GM15510 (cell line): ENCODE measurements around the gene VPS13D.

Source experiments
- POLR2A ChIP-seq: IDR thresholded peaks from 3 replicates; pipeline ENCODE4 v1.6.1; 2011; ENCODE audit warnings: borderline replicate concordance; ENCODE audit not compliant: insufficient read length; ENCODE audit errors: extremely low read depth

Gene VPS13D

DNA sequence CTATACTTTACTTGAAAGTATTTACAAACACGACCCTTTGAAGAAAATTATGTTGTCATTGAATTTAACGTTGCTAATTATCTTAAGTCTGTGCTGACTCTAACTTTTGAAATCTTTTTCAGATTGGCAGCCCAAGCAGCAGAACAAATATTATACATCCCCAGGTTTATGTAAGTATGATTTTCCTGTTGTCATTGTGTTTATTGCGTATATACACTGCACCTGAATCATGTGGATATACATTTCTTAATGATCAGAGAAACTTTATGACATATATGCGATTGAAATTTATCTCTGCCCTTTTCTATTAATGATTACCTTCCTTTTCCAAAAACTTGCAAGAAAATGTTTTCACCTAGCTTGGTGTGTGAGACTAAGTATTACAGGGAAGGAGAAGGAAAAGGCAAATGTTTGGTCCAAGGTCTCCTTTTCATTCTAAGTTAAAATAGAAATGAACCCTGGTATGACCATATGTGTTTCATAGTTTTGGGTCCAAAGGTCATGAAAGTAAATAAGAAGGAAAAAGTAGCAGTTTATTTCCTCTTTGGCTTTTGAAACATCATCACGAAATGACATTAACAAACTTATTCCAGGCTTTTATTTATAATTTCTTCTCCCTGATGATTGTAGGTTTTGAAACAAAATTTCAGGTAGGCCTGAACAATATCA, 116.8 kb downstream of the VPS13D start:
- no peak for TF ChIP-seq POLR2A

DNA sequence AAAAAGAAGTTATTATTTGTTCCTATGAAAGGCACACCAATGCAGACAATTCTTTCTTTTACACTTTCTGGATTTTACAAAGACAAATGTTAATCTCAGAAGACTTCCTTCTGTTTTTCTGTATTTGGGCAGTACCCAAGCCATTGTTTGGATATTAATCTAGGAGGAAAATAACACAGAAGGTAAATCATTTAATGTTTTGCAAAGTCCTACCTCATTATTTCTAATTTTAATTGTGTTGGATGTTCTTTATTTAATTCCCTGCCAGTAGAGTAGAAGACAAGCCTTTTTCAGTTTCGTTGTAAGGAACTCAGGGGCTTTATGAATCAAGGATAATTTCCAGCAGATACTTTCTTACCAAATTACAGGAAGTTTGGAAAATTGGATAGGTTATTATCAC, 118.3 kb downstream of the VPS13D start:
- TF ChIP-seq POLR2A, result no peak

DNA sequence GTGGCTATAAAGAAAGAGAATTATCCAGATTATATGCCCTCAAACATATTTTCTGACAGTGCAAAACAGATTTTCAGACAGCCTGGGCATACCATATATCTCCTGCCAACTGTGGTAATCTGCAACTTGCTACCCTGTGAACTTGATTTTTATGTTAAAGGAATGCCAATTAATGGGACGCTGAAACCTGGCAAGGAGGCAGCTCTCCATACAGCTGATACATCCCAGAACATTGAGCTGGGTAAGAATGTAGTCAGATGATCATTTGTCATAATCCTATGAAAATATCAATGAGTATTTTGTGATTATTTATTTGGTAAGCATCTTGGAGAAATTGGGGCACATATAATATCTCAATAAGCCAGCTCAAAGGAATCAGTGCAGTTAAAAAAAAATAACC, 124.2 kb downstream of the VPS13D start:
- no peak for TF ChIP-seq POLR2A

DNA sequence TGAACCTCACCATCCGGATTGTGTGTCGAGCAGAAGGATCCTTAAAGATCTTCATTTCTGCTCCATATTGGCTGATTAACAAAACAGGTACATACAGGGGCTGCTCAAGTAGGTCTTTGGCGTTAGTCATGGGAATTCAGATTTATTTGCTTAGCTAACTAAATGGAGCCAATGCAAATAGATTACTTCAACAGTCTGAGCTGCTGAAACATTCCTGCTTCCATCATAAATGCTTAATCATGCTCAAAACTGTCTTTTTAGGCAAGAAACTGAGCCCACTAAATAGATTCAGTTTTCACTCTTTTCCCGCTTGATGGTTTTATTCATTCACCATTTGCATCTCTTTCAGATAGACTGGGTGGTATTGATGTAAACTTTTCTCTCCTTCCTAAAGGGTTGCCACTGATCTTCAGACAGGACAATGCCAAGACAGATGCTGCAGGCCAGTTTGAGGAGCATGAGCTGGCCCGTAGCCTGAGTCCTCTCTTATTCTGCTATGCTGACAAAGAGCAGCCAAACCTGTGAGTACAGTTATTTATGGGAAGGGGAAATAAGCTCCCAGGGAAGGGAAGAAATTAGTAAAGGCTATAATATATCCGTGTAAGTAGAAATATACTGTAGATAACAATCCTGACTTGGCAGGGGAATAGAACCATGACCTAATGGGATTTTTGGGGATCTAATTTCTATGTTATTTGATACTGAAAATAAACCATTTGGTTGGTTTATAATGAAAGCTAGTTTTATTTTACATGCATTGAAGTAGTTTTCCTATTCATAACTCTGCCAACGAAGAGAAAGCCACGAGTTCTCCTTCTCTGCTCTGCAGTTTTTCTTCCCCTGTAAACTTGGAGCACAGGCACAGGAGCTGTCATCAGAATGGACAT, 126.4 kb downstream of the VPS13D start:
- no peak for TF ChIP-seq POLR2A

DNA sequence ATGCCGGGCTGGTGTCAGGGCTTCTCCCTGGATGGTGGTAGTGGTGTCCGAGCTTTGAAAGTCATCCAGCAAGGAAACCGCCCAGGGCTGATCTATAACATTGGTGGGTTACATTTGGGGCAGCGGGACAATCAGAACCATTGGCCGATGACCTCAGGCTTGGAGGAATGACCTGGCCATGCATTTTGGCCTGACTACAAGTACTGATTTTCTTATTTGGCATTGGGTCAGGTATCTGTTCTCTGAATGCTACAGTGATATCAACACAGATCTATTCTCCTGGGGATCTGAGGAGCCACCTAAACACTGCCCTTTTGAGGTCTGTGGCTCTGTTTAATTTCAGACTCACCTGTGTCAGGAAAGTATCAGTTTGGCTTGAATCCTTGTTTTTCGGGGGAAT, 128.7 kb downstream of the VPS13D start:
- TF ChIP-seq POLR2A, result no peak

DNA sequence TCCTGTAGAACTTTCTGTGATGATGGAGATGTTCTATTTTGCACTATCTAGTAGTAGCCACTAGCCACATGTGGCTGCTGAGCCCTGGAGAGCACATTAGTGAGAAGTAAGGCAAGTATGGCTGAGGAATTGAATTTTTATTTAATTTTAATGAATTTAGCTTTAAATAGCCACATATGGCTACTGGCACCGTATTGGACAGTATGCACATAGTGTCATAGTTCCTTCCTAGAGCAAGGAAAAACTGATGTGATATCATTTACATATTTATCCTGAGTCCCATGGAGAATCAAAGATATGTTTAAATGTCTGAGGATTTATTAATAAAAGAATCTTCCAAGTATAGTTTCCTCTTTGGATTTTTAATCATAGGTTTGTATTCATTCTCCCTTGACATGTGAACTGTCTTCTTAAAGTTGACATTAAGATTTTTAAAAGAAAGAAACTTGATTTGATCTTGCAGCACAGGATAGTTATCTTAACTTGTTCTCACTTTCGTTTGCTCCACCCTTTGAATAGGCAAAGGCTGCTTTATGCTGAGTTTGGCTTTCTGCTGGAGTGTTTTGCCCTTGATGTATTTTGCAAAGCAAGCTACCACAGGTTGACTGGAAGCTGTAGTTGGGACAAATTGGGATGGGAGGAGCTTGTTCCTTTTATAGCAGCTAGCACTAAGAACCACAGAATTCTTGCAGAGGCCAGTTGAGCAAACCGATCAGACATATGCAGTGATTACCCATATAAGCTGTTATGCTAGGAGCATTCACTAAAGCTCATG, 129.7 kb downstream of the VPS13D start:
- TF ChIP-seq POLR2A, result no peak

DNA sequence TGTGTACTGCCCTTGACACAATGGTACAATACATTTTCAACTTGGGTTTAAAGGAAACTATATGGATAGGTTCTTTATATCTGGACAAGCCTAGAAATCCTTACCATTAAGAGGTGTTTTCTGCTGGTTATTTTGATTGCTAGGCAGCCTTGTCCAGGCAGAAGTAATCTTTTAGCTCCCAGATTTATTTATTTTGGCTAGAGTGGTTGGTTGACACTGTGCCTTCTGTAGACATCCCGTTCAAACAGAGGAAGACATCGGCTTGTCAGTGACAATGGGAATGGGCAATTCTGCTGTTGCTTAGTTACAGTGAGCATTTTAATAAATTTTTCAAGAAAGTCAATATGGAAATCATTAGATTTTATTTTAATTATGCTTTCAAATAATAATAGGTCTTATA, 138.8 kb downstream of the VPS13D start:
- TF ChIP-seq POLR2A, result no peak

DNA sequence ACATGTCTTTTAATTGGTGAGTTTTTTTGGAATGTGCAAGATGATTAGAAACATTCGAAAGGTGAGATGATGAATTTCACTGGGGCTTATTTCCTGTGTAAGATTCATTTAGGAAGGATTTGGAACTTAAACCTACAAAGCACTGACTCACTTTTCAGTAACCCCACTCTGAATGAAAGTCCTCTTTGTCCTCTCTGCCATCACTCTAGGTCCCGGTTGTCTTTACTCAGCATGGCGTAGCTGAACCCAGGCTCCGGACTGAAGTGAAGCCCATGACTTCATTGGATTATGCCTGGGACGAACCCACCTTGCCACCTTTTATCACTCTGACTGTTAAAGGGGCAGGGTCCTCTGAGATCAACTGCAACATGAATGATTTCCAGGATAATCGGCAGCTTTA, 139.4 kb downstream of the VPS13D start:
- TF ChIP-seq POLR2A, result no peak

DNA sequence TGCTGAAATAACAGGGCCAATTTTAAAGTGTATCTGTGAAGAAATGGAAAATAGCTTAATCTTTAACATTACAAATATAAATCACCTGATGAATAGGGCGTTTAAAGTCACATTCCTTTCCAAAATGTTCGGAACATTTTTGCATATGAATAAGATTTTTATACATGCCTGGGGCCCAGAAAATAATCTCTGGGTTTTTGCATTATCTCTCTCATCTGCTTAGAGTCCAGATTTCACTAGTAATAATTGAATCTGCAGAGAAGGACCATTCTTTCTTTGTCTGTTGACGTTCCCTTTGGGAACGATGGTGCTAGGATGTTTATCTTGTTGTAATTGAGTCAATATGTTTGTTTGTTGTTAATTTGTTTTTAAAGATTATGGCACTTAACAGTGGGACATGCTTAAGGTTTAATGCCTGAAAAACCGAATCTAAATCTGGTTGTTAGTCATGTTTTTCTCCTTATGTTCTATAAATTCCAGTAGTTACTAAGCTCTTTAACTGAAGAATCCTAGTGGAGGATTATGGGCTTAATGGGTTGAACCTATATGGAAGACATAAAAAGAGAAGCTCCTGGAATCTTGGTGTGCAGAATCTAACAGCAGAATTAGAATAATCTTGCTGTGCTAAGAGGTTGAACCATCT, 140.6 kb downstream of the VPS13D start:
- TF ChIP-seq POLR2A, result no peak

DNA sequence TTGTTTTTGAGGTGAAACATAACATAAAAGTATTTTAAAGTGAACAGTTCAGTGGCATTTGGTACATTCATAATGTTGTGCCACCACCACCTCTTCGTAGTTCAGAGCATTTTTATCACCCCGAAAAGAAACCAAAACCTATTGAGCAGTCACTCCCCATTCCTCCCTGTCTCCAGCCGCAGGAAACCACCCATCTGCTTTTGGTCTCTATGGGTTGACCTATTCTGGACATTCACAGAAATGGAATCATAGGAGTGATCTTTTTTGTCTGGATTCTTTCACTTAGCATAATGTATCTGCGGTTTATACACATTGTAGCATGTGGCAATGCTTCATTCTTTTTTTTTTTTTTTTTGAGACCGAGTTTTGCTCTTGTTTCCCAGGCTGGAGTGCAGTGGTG, 141.2 kb downstream of the VPS13D start:
- no peak for TF ChIP-seq POLR2A

DNA sequence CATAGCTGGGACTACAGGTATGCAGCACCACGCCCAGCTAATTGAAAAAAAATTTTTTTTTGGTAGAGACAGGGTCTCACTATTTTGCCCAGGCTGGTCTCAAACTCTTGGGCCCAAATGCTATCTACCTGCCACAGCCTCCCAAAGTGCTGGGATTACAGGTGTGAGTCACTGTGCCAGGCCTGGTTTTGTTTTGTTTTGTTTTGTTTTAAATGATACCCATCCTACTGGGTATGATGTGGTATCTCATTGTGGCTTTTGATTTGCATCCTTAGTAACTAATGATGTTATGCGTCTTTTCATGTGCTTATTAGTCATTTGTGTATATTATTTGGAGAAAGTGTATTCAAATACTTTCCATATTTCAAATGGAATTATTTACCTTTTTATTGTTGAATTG, 142.3 kb downstream of the VPS13D start:
- no peak for TF ChIP-seq POLR2A

DNA sequence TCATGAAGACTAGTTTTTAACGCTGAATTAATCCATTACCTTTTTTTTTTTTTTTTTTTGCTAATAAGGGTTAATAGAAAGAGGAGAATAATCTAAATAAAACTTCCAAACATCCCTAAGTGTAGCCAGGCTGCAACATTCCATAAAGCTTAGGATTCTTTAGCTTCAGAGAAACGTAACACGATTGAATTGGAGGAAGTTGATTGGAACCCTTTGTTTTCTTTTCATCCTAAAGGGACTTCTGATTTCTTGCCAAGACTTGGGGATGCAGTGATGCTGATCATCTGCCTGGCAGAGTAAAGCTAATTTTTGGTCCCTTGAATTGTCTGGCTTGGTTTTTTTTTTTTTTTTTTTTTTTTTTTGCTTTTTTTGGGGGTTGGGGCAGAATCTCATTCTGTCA, 142.9 kb downstream of the VPS13D start:
- TF ChIP-seq POLR2A, result no peak

DNA sequence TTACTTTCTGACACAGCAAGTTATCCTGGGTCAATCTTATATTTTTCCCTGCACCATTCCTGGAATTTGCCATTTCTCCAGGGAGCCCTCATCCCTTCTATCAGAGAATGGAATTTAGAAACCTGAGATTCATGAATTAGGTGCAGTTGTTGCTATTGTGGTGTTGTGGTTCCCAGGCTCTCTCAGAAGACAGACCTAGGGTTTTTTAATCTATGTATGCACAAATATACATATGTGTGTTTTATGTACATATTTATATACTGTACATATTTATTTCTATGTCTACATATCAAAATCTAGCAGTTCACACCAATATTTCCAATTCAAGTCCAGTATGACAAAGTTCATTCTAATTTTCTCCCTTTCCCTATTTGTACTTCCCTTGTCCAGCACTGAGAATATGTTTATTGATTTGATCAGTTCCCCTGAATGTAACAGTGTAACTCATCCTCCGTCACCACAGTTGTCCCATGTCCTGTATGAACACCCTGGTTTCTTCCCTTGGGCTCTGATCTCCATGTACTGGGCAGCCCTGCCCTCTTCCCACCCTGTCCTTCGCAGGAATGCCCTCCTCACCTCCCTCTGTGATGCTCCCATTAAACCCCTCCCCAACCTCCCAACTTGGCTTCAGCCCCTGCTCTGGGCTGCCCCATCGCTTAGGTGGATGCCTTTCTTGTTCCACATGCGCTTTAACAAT, 145.5 kb downstream of the VPS13D start:
- TF ChIP-seq POLR2A, result no peak
